Gastroesophageal sphincter (tissue), 3 donors: ENCODE results near the gene EGFR.

ENCODE experiments used
- CTCF ChIP-seq, 4 experiments: fragments of 200-600 bp in 2 of 4; fragments of 450-650 bp in 2 of 4; sonication (generic) in 1 of 4; IDR thresholded peaks; one replicate each; pipeline ENCODE4 v1.5.1; 2017 to 2019; ENCODE audit warnings: antibody characterized with exemption in 4 of 4, mild to moderate bottlenecking in 2 of 4, moderate library complexity in 2 of 4
- EP300 ChIP-seq: sonication (generic); formaldehyde crosslinking; IDR thresholded peaks from one replicate; pipeline ENCODE4 v1.6.1; 2017; ENCODE audit warnings: antibody characterized with exemption, mild to moderate bottlenecking
- POLR2AphosphoS5 ChIP-seq: sonication (generic); formaldehyde crosslinking; IDR thresholded peaks from one replicate; pipeline ENCODE4 v1.6.1; 2017; ENCODE audit warnings: antibody characterized with exemption

DNA sequence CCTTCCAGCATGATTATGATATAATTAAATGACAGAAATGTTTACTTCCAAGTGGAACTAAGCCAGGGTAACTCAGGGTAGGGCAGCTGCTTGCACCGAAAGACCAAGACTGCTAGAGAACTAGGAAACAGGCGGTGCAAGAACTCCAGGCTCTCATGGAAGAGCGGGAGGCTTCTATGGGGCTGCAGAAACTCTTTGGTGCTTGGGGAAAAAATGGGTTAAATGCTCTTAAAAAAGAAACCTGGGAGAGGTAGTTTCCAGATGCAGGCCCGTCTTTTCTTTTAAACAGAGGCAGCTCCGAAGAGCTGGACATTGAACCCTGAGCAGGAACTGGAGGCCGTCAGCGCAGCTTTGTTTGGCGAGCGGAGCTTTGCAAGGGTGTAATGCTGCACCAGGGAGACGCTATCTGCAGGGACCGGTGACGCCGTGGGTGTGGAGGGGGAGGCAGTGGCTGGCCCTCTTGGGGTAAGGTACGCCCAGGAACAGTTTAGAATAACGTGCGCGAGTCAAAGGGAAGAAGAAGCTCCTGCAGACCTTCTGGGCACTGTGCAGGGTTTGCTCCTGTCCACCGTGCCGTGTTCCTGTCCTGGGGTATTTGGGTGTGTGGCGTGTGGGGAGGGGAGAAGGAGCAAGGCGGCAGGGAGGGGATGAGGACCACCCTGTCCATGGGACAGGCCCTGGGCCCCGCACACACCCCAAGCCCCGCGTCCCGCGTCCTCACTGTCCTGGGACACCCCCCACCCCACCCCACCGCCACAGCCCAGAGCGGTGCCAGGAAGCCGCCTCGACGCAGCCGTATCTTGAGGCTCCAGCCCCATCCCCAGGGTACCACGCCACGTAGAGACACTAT lies 59.0 kb downstream of the EGFR start:
- TF ChIP-seq CTCF (IDR thresholded peaks at IDR 0.05): no peak
- TF ChIP-seq EP300: no peak
- no peak for TF ChIP-seq POLR2AphosphoS5
